Duodenal mucosa (tissue), 2 donors: ENCODE data around the gene FAM47E.
A peak's percentile ranks its signal among the peaks of the same experiment; 100 is the strongest.

Source experiments
- H3K27ac ChIP-seq: one replicate; pipeline ENCODE4 v1.7.0; 2013; ENCODE audit warnings: low read depth, low read length
- H3K27me3 ChIP-seq, 2 donors: one replicate each; pipeline ENCODE4 v1.7.0; 2013; ENCODE audit warnings: low read length in 2 of 2, control low read depth in 1 of 2; ENCODE audit not compliant: insufficient read depth in 2 of 2, control insufficient read depth in 1 of 2
- H3K36me3 ChIP-seq, 2 donors: one replicate each; pipeline ENCODE4 v1.7.0; 2013; ENCODE audit warnings: low read length in 2 of 2, control low read depth in 1 of 2; ENCODE audit not compliant: insufficient read depth in 2 of 2, control insufficient read depth in 1 of 2
- H3K4me1 ChIP-seq, 2 donors: one replicate each; pipeline ENCODE4 v1.7.0; 2013; ENCODE audit warnings: low read length in 2 of 2, control low read depth in 1 of 2; ENCODE audit not compliant: insufficient read depth in 2 of 2, control insufficient read depth in 1 of 2
- H3K4me3 ChIP-seq, 2 donors: one replicate each; pipeline ENCODE4 v1.7.0; 2013; ENCODE audit warnings: low read length in 2 of 2, low read depth in 1 of 2
- H3K9ac ChIP-seq, 2 donors: one replicate each; pipeline ENCODE4 v1.7.0; 2013; ENCODE audit warnings: low read length in 2 of 2, low read depth in 1 of 2
- H3K9me3 ChIP-seq, 2 donors: one replicate each; pipeline ENCODE4 v1.7.0; 2013; ENCODE audit warnings: low read length in 2 of 2, control low read depth in 1 of 2; ENCODE audit not compliant: control insufficient read depth in 1 of 2

FAM47E gene

DNA sequence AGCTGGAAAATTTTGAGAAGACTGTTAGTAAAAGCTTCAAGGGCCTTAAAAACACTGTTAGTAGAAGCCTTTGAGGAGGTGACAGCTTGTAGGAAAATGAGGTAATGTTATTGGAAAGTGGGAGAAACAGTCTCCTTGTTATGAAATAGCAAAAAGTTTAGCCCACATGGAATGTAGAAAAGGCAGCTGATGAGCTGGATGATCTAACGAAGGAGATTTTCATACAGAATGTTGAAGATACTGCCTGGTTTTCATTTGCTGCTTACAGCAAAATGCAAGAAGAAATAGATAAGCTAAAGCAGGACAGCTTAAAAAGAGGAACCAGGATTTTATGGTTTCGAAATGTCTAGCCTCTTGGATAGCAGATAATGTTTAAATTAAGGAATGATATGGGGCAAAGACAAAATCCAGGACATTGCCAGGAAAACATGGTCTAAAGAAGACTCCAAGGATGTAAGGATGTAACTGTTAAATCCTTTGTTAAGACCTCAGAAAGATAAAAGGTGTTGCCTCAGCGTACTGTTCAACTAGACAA is 44.8 kb downstream of the FAM47E start:
- no peak overlapping the region for H3K4me3 ChIP-seq
- no peaks in the 10 kb centered on the region for H3K36me3 ChIP-seq
- no peak overlapping the region for H3K9ac ChIP-seq
- no peak overlapping the region for H3K27ac ChIP-seq
- H3K27me3 ChIP-seq, result no peaks in the 10 kb centered on the region
- peaks cover 0 to 2% of the 10 kb centered on the region in 2 donors for H3K9me3 ChIP-seq
- H3K4me1 ChIP-seq, result peaks cover 0 to 5% of the 10 kb centered on the region in 2 donors

DNA sequence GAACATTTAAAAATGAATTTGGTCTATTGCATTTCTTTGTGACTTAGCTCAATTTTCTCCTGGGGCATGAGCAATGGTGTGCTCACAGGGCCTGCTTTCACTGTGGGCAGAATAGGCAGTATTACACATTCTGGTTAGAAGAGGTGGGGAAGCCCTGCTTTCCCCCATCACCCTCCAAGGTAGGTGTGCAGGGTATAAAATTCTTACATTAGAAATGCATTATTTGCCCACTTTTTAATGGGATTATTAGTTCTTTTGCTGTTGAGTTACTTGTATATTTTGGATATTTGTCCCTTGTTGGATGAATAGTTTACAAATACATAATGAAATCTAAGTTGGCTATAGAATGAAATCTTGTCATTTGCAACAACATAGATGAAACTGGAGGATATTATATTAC is 46.7 kb downstream of the FAM47E start:
- H3K27ac ChIP-seq, result no peak overlapping the region

DNA sequence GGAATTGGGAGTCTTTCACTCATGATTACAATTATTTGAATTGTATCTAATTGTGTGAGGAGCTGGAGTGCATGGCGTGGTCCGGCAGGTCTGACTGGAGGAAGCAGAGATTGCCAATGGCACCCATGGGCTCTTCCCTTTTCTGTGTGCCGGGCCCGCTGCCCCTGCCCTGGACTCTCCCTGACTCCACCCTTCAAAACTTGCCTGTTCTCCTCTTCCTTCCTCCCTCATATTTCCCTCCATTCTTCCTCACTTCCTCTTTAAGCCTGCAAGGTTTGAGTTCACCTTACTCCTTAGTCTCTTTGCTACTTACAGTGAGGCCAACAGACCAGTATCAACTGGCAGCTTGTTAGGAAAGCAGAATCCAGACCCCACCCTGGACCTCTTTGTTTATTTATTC is 48.5 kb downstream of the FAM47E start:
- Histone ChIP-seq H3K36me3 (no peaks in the 10 kb centered on the region), H3K9ac (no peak overlapping the region), H3K4me1 (peaks cover 6 to 17% of the 10 kb centered on the region in 2 donors), H3K27ac (no peak overlapping the region), H3K4me3 (no peak overlapping the region), H3K9me3 (peaks cover 0 to 2% of the 10 kb centered on the region in 2 donors), H3K27me3 (no peaks in the 10 kb centered on the region)

More for the DNA sequence above, 46.7 kb downstream of the FAM47E start:
- Histone ChIP-seq H3K4me1 (peaks cover 6 to 16% of the 10 kb centered on the region in 2 donors), H3K9ac (no peak overlapping the region), H3K27me3 (no peaks in the 10 kb centered on the region), H3K4me3 (no peak overlapping the region), H3K9me3 (peaks cover 0 to 2% of the 10 kb centered on the region in 2 donors), H3K36me3 (no peaks in the 10 kb centered on the region)

DNA sequence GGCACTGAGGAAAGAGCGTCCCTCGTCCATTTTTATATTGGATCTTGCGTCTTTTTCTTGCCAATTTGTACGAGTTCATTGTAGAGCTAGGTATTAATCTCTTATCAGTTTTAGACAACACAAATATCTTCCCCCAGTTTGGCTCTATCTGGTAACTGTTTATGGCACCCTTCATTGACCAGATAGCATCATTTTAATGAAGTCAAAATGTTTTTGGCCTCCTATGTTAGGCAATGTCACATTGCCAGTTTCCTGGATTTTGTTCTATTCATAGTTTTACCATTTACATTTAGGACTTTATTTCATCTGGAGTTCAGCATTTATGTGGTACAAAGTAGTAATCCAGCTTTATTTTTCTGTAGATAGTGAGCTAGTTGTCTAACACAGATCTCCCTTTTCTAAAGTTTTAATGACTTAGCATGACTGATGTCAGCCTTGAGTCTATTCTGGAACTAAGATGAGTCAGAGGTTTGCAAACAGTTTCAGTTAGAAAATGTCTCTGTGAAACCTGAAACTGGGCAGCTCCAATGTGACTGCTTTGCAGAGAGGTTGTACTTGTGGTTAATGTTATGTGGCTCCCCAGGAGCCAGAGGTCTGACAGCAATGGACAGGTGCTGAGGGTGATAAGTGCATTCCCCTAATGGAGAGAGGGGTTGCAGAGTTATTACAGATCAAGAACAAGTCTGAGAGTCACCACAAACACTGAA is 49.7 kb downstream of the FAM47E start:
- Histone ChIP-seq H3K27ac (no peak overlapping the region), H3K36me3 (no peaks in the 10 kb centered on the region), H3K4me1 (peaks cover 15 to 23% of the 10 kb centered on the region in 2 donors)

DNA sequence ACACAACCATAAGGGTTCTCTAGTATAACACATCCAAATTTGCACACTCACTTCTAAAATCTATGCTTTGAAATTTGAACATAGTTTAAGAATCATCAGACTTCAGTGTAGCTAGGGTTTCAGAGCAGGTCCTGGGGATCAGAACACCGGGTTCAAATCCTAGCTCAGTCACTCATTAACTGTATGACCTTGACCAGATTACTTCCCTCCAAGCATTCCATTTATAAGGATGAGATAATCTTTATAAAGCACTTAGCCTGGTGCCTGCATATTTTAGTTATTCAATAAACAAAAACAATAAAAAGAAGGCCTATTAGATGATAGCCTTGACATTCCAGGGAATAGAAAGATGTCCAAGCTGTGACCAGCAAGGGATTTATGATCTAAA is 50.2 kb downstream of the FAM47E start:
- no peak overlapping the region for H3K9ac ChIP-seq

More for the DNA sequence above, 49.7 kb downstream of the FAM47E start:
- Histone ChIP-seq H3K4me3 (no peak overlapping the region), H3K9me3 (peaks cover 0 to 2% of the 10 kb centered on the region in 2 donors), H3K27me3 (no peaks in the 10 kb centered on the region), H3K9ac (no peak overlapping the region)

DNA sequence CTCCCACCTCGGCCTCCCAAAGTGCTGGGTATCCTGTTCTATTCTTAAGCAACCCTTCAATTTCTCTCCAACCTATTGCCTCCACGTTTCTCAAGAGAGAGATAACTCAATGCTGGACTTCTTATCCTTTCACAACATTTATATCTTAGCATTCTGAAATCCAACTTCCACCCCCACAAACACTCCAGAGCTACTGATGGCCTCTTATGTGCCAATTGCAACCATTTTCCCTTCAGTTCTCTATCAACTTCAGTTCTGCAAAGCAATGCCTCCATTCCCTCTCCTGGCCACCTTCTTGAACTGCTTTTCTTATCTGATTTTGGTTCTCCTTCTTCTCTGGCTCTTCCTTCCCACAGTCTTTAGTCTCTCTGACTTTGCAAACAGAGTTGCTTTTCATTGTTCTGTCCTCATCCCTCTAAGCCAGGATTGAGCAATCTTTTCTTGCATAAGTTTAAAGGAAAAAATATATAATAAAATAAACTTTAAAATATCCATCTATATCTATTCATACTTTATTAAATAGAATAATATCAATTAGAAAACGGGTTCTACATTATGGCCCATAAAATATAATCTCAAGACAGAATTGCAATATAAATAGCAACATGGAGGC is 51.4 kb downstream of the FAM47E start:
- Histone ChIP-seq H3K36me3 (no peaks in the 10 kb centered on the region), H3K27ac (no peak overlapping the region), H3K4me3 (no peak overlapping the region), H3K4me1 (peaks cover 22 to 31% of the 10 kb centered on the region in 2 donors), H3K9ac (no peak overlapping the region), H3K9me3 (peaks cover 0 to 2% of the 10 kb centered on the region in 2 donors), H3K27me3 (no peaks in the 10 kb centered on the region)

More for the DNA sequence above, 50.2 kb downstream of the FAM47E start:
- Histone ChIP-seq H3K4me3 (no peak overlapping the region), H3K27ac (no peak overlapping the region), H3K36me3 (no peaks in the 10 kb centered on the region), H3K9me3 (peaks cover 0 to 2% of the 10 kb centered on the region in 2 donors), H3K27me3 (no peaks in the 10 kb centered on the region), H3K4me1 (peaks cover 15 to 23% of the 10 kb centered on the region in 2 donors)

DNA sequence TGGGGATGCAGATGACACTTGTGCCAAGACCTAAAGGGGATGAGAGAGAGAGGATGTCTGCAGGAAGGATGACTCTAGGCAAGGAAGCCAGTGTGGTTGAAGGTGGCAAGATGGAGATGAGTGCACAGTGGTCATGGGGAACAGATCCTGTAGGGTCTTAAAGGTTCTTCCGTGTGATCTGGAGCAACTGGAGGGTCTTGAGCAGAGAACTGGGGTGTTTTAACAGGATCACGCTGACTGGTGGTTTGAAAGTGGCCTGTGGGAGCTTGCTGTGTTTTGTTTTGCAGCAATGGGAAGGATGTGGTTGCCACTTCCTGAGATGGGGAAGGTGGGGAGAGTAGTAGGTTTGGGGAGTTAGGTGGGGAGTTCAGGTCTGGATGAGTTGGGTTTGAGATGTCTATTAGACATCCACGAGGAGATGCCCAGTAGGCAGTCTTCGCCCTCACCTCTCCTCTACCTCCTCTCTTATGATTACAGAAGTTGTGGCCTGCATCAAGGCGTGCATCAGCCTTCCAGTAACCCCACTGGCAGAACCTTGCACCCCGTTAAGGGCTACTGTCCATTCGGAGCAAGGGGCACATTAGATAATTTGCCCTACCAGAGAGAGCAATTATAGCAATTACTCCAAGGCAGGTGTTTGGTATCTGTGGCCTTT is 53.6 kb downstream of the FAM47E start:
- H3K27ac ChIP-seq, result no peak overlapping the region
- H3K4me3 ChIP-seq, result peak overlapping the region; percentile 84 to 89
- no peaks in the 10 kb centered on the region for H3K27me3 ChIP-seq
- H3K4me1 ChIP-seq, result peaks cover 29 to 49% of the 10 kb centered on the region in 2 donors
- peak overlapping the region in 1 of 2 donors; percentile 79 for H3K9ac ChIP-seq
- peaks cover 0 to 3% of the 10 kb centered on the region in 2 donors for H3K36me3 ChIP-seq
- H3K9me3 ChIP-seq, result no peaks in the 10 kb centered on the region

DNA sequence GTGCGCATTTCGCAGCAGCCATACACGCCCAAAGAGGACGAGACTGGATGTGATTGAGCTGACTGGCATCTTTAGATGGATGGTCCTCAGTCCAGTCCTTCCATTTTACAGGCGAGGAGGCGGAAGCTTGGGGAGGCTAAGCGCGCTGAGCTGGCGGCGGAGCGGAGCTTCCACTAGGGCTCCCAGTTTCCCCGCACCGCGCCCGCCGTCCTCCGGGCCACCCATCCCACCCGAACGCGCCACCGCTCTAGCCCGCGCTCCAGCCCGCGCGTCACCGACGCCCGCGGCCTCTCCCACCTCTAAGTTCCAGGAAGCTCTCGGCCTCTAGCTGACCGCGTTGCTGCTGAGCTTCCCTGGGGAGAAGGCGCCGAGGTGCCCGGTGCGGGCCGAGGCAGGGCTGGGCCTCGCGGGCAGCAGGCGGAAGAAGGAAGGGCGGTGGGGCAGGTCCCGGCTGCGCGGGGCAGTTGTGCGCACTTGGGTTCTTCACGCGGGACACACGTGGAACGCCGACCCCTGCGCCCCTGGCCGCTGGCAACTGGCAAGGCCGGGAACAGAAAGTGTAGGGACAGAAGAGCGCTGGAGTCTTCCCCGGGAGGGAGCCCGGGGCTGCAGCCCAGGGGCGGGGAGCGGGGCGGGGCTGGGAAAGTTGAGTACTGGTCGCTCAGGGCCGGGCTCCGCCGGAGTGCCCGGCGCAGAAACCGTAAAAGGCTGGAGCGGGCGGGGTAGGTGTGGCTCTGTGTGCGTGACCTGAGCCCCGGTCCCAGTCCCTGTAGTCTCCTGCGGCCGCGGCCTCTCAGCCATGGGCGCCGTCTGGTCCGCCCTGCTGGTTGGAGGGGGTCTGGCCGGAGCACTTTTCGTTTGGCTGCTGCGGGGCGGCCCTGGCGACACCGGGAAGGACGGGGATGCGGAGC is 54.7 kb downstream of the FAM47E start, which contains the start of gene STBD1:
STBD1 (plus strand) TSS at position 763 of the 911 bp plus-strand sequence; CDS start at position 800, 37 bp downstream.
- Histone ChIP-seq H3K36me3 (peaks cover 0 to 3% of the 10 kb centered on the region in 2 donors), H3K27me3 (no peaks in the 10 kb centered on the region), H3K9me3 (no peaks in the 10 kb centered on the region), H3K4me3 (peak within 1 kb of the TSS; percentile 84 to 89), H3K4me1 (peaks cover 29 to 45% of the 10 kb centered on the region in 2 donors), H3K27ac (peak within 1 kb of the TSS; percentile 65), H3K9ac (peak within 1 kb of the TSS; percentile 67 to 79)

DNA sequence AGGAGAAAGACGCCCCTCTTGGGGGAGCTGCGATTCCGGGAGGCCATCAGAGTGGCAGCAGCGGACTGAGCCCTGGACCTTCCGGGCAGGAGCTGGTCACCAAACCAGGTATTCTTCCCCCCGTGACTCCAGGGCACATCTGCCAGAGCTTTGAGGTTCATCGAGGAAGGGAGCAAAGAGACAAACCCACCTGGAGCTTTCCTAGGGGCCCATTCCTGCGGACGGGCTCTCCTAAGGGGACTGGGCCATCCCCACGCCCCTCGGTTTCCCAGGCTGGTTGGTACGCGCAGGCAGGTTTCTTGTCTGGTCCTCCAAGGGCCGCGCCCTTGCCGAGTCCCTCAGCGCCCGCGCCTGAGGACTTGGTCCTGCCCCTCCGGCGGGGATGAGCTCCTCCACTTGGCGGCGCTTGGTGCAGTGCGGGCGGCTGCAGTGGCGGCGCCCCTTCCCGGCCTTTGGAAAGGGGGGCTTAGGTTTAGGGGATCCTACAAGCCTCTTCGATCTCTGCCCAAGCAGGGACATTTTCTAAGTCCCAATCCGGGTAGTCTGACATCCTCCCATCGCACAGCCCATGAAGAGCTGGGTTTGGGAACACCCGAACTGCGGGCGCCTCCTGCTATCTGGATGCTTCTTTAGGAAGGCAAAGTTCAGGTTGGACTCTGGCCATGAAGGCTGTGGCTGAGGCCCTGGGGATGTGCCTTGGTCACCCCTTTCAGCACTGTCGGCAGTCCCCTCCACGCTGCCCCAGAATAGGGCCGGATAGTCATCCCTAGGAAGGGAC is 55.5 kb downstream of the FAM47E start:
- peaks cover 30 to 41% of the 10 kb centered on the region in 2 donors for H3K4me1 ChIP-seq

More for the DNA sequence above, 55.5 kb downstream of the FAM47E start:
- Histone ChIP-seq H3K36me3 (peaks cover 0 to 3% of the 10 kb centered on the region in 2 donors), H3K9me3 (no peaks in the 10 kb centered on the region), H3K27me3 (no peaks in the 10 kb centered on the region), H3K27ac (peak overlapping the region; percentile 65), H3K9ac (peak overlapping the region; percentile 67 to 79), H3K4me3 (peak overlapping the region; percentile 84 to 89)
